Stimulated activated CD4-positive, alpha-beta T cell treated with anti-CD3 and anti-CD28 coated beads, Interleukin-4, amount 100 ng/mL, for 24 hours (primary cell): ENCODE measurements around the gene ATOH8.
"Not testable (repeated sequence)": the region's sequence is repeated elsewhere in the genome, so short reads cannot be mapped to it uniquely, and the experiment has no call there.

Experiments used
- DNase-seq: peaks from one replicate; pipeline ENCODE4 v3.0.0-alpha.2; 2020

ATOH8 gene

DNA sequence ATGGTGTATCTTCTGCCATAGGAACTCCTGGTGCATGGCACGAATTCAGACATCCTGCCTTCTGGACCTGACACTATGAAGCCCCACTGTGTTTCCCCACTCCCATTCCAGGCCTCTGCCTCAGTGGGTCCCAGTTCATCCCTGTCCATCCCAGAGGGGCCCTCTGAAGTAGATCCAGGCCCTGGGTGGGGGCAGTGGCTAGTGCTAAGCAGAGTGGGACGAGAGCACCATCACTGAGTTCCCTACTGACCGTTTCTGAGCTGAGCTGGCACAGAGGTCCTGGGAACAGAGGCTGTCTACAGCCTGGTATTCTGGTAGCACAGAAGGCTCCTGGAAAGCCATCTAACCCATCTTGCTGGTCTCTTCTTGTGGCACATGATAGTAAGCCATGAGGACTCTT is 54.0 kb downstream of the ATOH8 start:
- DNase-seq = no peak

DNA sequence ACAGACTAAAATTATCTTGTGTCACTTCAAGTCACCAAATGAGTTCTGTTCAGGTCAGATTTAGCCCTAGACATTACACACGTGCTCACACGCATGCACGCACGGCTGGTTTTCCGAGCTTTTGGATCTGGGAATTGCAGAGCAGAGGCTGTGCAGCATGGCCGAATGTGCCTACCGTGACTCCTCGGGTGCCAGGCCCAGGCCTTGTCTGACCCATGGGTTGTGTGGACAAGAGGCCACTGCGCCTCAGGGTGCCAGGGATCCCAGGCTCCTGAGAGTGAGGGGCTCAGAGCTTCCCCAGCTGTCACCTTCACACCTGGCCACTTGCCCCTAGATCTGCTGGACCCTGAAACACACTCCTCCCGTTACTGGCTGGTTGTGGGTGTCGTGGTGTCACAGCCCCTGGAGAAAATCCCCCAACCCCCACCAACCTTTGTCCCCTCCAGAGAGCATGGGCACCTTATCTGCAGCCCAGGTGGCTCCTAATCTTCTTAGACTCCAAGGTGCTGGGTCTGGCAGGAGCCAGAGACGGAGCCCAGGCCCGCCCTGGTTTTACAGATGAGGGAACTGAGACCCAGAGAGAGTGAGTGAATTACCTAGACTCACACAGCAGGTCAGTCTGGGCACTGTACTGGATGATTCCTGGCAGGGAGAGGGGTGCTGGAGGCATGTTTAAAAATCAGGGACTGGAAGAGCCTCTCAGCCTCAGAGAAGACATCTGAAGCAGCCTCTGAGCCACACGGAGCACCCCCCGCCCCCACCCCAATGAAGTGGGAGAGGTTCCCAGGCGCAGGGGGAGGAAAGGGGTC is 56.8 kb downstream of the ATOH8 start:
- DNase-seq = no peak

DNA sequence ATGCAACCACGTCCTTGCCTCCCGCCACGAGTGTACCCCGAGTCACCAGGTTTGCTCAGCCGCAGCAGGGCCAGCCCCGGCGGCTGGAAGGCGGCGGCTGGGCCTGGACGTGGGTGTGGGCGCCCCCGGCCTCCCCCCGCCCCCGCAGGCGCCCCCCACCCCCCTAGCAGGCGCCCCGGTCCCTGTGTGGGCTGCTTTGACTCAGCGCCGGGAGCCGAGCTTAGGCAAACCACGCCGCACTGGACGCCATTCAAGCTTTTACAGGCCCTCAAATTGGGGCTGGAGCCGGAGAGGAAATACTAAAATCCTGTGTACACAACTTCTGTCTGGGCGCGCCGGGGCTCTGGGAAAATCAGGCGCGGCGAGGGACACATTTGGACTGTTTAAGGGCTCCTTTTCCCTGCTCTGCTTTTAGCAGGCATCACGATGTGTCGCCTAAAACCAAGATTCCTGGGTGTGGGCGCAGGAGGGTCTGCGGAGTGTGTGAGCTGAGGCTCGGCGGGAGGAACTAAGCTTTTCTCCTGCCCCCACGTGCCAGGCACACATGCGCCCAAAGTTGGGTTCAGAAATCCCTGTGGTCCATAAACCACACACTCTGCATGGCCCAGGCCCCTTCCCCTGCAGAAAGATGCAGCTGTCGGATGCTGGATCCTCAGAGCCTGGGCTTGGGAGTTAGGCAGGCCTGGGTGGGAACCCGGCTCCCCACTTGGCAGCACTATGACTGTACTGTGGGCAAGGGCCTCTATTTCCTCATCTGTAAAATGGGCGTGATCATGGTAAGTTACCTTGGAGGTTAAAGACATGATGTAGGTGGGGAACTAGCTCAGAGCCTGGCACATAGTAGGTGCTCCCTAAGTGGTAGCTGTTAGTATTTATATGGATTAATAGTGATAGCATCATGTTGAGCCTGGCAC is 57.6 kb downstream of the ATOH8 start:
- no peak for DNase-seq

DNA sequence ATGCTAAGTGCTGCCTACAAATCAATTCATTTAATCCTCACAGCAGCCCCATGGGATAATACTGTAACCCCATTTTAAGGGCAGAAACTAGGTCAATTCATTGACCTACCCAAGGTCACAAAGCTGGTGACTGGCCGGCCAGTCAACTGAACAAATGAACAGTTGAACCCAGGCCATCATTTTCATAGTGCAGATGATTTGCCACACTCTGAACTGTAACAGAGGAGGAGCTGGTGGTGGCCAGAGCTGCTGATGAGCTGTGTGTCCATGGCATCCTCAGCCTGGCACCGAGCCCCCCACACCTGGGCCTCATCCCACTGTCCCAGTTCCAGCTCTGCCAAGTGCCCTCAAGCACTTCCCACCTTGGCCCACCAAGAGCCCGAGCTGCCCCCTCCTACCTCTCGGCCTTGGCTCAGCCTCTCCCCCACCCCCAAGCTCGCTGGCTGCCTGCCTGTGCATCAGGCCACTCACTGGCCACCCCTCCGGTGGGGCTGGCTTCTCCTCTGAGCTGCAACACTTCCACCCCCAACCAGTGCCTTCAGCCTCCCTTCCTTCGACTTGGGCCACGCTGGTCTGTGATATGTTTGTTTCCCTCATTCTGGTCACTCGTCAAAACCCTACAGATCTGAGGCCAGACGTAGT is 58.4 kb downstream of the ATOH8 start:
- DNase-seq = no peak

DNA sequence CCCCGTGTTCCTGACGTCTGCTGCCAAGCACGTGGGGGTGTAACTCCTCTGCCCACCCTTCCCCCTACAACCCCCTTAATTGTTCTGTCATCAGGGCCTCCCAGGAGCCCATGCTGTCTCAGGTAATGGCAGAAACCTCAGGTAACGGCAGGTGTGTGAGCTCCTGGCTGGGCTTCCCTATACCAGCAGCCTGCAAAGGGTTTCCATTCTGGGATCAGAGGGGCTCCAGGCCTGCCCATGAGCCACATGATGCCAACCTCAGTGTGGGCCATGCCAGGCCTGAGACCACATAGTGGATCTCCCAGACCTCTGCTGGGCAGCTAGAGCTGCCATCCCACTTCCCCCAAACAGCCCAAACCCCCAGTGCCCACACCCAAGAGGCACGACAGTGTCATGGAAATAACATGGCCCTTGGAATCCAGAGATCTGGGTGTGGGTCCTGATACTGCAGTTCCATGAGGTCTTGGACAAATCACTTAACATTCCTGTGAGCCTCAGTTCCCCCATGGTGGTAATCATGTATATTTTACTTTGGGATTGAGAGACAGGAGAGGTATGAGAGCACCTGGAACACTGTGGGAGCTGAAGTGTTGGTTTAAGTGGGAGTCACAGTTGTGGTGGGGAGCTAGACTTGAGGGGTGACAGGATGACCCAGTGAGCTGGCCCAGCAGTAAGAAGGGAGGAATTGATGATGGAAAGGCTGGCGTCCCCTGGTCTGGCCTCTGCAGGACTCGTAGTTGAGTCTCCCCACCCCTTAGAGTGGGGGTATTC is 59.6 kb downstream of the ATOH8 start:
- DNase-seq = no peak

DNA sequence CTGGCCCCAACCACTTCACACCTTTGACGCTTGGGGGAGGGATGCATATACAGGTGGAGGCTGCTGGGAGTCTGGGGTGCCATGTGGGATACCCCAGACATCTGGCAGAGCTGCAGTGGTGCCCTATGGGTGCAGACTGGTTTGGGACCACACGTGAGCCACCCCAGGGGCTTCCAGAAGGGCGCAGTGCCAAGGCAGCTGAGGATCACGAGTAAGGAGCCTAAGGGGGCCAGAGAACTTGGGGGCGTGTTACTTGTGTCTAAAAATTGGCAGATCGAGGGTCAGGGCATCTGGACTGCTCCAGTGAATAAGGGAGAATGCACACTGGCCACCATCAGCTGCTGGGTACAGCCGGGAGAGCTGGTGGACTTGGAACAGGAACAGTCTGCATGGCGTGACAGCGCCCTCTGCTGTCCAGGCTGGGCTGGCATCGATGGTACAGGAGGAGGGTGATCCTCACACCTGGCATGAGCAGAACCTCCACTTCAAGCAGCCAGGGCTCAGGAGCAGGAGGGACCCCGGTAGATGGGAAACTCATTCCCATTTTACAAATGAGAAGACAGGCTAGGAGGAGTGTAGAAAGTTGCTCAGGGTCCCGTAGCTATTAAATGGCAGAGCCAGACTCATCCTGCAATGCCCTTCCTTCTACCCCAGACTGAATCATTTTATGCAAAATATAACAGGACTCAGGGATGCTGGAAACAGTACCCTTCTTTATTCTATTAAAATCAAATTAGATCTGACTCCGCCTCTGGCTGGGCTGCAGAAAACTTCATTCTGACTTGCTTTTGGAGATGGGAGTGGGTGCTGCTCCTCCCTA is 60.4 kb downstream of the ATOH8 start:
- peak; percentile 83 for DNase-seq

DNA sequence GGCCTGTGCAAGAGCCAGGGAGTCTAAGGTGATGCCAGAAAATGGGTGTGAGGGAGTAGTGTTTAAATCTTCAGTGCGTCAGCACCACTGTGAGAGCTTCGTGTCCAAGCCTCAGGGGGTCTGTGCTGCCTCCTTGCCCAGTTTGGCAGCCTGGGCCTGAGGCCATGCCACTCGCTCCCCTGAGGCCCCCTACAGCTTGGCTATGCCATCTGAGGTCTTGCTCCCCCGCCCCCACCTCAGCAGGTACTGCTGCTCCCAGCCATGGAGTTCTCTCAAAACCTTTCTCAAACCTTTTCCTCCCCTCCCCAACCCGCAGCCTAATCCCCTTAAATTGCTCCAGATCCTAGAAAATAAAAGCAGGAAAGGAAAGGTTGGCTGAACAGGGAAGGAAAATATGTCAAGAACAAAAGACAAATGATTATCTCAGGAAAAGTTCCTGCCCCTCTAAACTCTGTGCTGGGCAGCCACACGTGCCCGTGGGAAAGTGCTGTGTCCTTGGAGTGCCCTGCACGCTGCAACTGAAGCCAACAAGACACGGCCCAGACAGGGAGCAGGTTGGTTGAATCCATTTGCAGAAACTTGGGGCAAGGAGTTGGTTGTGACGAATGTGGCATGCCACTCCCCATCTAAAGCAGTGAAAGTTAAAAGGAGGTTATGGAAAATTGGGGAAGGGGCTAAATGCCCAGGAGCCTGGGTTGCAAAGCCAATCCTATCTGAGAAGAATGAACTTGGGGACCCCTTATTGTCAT is 61.2 kb downstream of the ATOH8 start:
- DNase-seq = no peak

GRCh38 chr2:85819811-85820510 is 66.2 kb downstream of the ATOH8 start:
- no peak for DNase-seq

GRCh38 chr2:85822766-85823165 is 69.0 kb downstream of the ATOH8 start:
- no peak for DNase-seq

- no peak for DNase-seq
These were observed 70.2 kb downstream of the ATOH8 start for GRCh38 chr2:85823951-85824350.

DNA sequence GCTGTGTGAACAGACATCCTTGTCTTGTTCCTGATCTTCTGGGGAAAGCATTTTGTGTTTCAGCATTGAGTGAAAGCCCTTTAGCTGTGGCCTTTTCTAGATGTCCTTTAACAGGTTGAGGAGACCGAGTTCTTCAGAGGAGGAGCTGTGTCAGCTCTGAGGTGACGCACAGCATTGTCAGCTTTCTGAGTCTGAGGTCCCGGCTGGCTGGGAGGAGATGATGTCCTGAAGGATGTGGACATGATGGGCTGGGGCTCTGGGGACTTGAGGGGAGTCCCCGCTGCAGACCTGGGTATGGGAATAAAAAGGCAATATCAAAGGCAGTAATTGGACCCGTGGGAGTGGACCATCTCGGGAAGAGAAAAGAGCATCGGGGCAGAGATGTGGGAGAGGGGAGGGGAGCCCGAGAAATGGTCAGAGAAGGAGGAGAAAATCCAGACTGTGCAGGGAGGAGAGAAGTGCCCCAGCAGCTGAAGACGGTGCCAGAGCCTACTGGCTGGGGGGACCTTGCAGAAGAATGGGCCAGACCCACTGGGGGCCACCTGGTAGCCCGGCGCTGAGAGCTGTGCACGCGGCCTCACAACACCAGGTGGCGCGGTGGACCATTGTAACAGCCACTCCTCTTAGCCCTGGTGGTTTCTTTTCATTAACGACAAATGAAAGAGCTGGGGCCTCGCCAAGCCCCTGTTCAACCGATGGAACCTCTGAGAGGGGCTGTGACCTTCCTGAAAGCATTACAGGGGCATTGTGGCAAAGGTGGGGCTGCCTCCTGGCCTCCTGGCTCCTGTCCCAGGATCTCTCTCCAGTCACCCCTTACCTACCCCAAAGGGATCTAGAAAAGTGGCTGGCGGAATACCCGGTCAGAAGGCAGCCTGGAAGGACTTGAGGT is 73.4 kb downstream of the ATOH8 start:
- DNase-seq = peak; percentile 85

DNA sequence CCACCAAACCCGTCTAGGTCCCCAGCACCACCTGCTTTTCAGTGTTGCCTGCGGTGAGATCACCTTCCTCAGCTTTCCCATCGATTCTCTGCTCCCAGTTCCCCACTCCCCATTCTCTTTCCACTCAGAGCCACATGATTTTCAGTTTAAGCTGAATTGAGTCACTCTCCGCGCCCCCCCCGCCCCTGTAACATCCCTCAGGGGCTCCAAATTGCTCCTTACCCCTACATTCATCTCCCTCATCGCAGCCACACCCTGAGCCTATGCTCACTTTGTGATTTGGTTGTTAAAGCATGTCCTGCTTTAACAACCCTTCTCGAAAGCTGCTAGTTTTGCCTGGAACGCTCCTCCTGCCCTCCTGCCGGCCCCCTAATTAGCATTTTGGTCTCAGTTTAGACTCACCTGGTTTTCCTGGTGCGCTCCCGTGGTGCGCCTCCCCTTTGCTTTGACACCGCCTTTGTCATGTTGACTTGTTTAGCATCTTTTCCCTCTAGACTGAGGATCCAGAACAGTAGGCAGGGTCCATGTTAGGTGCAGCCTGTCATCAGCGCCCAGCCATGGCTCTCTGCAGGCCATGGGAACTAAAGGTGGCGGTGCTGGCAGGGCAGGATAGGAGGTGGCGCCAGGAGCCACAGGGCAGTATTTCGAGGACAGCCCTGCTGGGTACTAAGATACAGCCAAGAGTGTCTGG is 74.2 kb downstream of the ATOH8 start:
- DNase-seq = no peak

DNA sequence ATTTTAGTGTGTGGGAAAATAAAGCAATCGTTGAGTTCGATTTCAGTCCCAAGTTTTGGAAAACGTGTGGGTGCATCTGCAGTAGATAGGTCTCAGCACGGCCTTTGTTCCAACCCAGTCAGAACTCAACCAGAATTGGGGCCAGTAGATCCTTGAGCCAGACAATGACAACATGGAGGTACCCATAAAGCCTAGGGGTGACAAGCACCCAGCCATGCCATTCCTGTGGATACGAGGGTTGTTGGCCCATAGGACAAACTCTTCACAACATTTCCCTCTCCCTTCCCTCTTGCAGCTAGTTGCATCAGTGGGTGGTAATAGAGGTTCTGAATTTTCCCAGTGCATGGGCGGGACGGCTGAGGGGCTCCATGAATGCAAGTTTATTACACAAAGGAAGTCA is 74.9 kb downstream of the ATOH8 start:
- no peak for DNase-seq

GRCh38 chr2:85829394-85829793 is 75.6 kb downstream of the ATOH8 start:
- DNase-seq = not testable (repeated sequence)

DNA sequence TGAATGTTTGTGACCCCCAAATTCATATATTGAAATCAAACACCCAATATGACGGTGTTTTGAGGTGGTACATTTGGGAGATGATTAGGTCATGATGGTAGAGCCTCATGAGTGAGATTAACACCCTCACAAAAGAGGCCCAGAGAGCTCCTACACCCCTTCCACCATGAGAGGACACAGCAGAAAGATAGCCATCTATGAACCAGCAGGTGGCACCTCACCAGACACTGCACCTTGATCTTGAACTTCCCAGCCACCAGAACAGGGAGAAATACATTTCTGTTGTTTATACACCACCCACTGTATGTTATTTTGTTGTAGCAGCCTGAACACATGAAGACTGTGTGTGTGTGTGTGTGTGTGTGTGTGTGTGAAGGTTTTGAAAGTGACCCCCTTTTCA is 76.9 kb downstream of the ATOH8 start:
- no peak for DNase-seq

DNA sequence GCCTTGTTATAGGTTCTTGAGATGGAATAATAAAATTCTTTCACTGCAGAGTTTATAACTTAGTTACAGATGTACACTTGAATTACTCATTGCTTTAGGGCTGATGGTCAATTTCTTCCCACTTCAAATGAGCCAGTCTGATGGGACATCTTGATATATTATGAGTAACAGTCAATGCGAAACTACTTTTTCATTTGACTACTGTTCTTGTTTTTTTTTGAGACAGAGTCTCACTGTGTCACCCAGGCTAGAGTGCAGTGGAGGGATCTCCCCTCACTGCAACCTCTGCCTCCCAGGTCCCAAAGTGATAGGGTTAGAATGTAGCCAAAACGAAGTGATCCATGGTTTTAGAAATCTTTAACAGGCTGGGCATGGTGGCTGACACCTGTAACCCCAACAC is 77.9 kb downstream of the ATOH8 start:
- DNase-seq = no peak

DNA sequence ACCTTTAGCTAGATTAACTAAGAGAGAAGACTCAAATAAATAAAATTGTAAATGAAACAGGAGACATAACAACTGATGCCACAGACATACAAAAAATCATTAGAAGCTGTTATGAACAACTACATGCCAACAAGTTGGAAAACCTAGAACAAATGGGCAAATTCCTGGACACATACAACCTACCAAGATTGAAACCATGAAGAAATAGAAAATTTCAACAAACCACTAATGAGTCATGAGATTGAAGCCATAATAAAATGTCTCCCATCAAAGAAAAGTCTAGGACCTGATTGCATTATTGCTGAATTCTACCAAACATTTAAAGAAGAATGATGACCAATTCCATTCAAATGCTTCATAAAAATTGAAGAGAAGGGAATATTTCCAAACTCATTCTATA is 80.7 kb downstream of the ATOH8 start:
- DNase-seq = no peak
